SIG-M5 treated with dmso at 0.1 percent for 504 hours (cell line): ENCODE measurements around the gene NAA80.
A peak's percentile ranks its signal among the peaks of the same experiment; 100 is the strongest.

Experiments
- DNase-seq: peaks from one replicate; lab custom pipeline; 2025; ENCODE audit not compliant: unreplicated experiment; lab: John Stamatoyannopoulos, UW

NAA80 gene

GRCh38 chr3:50330330-50330729 lies 31.1 kb upstream of the NAA80 start:
- no peak for DNase-seq

GRCh38 chr3:50327943-50328691 lies 28.9 kb upstream of the NAA80 start, which contains the start of gene TUSC2:
TSS of gene TUSC2 (minus strand) at chr3:50328223. CDS start at chr3:50328099, 124 bp downstream.
- peak; percentile 95 for DNase-seq

GRCh38 chr3:50327129-50327528 lies 27.9 kb upstream of the NAA80 start:
- no peak for DNase-seq

DNA sequence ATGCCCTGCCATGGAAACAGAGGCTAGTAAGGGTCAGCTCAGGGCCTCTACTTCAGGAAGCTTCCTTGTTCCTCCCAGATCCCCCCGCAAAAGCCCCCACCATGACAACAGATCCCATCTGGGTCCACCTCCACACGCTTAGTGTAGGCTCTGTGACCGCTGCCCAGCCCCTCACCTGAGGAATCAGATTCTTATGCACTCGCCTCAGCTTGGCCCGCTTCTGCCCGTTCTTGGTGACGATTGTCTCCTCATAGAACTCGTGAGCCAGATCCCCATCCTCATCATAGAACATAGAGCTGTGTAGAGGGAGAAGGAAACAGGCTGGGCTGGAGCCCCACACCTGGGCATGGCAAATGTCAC lies 27.0 kb upstream of the NAA80 start:
- DNase-seq, result no peak

DNA sequence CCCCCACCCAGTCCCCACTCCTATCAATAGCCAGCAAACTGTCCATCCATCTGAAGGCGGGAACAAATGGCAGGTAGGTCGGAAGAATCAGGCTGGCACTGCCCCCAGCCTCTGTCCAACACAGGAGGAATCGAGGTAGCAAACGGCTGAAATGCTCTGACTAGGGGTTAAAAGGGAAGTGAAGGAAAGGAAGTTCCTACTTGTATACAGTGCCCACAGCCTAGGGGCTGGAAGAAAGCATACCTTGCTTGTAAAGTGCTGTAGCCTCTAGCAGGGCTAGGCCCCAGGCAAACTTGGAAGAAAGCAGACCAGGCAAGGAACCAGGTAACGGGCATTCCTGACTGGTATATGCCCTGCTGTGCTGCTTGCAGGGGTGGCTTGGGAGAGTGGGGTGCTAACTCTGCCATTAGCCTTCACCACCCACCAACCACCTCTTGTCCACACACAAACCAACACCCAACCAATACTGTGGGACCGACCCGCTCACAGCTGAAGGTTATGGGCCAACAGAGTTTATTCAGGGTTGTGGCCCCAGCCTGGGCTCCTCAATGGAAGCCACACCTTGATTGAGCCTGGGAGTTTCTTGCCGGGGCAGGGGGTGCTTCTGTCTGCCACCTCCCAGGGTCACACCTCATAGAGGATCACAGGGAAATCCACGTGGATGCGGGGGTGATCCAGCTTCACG lies 26.4 kb upstream of the NAA80 start:
- no peak for DNase-seq

- DNase-seq, result no peak
These were observed 25.9 kb upstream of the NAA80 start for GRCh38 chr3:50325113-50325480.

DNA sequence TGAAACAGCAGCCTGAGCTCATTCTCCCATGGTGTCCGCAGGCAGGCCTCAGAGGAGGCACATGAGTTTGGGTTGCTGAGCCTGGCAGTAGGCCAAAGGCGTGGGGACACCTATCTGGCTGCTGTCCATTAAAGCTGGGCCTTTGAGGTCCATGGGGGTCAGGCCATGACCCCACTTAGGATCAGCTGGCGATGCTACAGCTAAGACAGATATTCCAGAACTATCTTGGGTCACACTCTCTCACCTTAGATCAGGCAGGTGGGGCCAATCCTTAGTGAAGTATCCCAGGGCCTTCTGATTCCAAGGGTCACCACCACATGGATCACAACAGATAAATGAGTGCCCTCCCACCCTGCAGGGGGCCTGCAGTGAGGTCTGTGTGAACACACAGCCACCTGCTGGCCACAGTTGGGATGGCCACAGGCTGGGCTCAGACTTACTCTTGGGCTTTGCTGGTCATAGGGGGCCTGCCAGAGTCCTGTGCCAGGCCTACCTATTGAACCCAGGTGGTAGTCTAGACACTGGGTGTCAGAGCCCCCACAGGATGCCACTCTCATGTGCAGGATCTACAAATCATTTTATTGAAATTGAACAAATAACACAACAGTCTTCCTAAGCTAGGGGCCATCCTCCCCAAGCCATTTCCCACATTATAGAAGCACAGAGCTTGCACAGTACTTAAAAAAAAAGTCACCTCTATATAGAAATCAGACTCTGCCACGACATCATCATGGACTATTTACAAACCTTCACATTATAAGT lies 25.3 kb upstream of the NAA80 start:
- peak; percentile 55 for DNase-seq

GRCh38 chr3:50323614-50324199 lies 24.5 kb upstream of the NAA80 start:
- DNase-seq, result no peak

- DNase-seq, result no peak
These were observed 23.9 kb upstream of the NAA80 start for GRCh38 chr3:50323092-50323600.

GRCh38 chr3:50322386-50323091 lies 23.3 kb upstream of the NAA80 start, which contains the start of gene HYAL2:
TSS of gene HYAL2 (minus strand) at chr3:50322745. CDS start at chr3:50320489, 2,256 bp downstream.
- no peak for DNase-seq

DNA sequence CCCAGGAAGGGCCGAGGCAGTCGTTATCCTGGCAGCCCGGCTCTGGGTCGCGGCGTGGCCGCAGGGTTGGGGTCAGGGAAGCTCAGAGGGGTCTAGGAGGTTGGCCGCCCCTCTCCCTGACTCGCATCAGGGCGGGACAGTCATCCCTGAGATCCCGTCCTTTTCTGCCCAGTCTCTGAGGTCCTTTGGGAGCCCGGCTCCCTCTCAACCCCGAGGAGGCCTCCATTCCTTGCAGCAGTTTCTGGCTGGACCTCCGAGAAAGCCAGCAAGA lies 22.8 kb upstream of the NAA80 start:
- DNase-seq, result no peak

DNA sequence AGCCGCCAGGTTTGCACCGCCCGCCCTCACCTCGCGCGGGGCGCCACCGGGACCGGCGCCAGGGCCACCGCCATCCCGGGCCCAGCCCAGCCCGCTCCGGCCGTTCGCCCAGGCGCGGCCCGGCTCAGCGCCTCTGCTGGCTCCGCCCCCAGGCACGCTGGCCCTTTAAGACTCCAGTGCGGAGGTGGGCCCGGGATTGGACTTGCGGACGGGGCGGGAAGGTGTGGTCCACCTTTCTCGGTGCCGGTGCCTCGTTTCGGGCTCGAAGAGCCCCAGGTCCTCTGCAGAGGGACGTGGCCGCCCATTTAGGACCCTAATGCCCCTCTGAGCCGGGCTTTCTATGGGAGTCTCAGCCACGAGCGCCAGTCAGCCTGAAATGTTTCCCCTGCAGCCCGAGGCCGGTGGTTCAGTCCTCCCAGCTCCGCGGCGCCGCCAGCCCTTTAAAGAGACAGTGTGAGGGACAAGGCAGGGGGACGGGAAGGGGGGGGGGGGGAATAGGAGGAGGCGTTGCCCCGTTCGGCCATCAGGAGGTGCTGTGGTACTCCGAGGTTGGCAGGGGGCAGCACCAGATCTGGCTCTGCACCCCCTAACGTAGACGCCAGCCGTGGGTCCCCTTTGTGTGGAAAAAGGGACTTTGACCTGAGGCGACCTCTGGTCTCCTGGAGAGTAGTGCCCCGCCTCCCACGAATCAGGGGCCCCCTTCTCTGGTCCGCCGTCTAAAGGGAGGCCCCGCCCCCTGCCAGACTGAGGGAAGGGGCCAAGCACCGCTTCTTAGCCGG lies 22.3 kb upstream of the NAA80 start:
- peak; percentile 84 for DNase-seq

DNA sequence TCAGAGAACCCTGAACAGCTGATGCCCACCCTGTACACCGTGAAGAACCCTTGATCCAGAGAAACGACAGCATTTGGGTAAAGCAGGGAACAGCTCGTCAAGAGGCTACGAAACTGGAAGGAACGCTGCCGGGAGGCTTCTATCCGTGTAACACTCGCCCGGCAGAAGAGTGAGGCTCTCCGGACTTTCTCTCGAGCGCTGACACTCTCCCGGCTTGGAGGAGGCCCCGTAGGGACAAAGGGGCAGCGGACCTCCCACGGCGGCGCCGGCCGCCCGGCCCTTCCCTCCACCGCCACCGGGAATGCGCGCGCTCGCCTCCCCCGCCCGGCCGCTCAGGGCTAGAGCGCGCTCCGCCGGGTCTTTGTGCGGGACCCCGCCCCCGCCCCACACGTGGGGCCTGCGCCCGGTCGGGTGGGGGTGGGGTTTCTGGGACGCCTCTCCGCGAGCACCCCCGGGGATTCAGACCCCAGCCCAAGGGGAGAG lies 21.7 kb upstream of the NAA80 start:
- DNase-seq, result peak; percentile 43

GRCh38 chr3:50319894-50320625 lies 20.9 kb upstream of the NAA80 start:
- no peak for DNase-seq

DNA sequence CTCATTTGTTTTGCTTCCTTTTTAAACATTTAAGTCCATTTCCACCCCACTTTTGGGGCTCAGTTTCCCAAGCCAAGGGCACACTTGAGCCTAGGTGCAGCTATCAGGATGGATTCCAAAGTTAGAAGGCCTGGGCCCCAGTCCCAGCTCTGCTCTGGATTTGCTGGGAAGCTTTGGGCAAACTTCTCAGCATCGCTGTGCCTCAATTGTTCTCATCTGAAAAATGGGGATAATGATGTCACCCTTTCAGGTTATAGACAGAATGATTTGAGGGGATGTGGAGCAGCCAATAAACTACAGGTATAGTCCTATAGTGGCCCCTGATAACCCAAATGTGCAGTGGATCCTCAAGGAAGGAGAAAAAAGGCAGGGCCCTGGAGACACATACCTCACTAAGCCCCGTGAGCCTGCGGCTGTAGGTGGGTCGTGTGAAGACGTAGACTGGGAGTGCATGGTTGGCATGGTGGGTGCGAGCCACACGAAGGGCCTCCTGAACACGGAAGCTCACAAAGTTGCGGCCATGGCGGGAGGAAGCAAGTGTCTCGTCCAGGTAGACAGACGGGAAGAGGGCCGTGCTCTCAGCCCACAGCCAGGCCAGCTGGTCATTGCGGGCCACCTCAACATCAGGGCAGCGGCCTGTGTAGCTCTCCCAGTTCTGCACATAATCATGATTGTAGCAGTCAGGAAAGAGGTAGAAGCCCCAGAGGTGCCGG lies 20.1 kb upstream of the NAA80 start:
- no peak for DNase-seq

GRCh38 chr3:50318615-50319014 lies 19.4 kb upstream of the NAA80 start:
- DNase-seq, result no peak

DNA sequence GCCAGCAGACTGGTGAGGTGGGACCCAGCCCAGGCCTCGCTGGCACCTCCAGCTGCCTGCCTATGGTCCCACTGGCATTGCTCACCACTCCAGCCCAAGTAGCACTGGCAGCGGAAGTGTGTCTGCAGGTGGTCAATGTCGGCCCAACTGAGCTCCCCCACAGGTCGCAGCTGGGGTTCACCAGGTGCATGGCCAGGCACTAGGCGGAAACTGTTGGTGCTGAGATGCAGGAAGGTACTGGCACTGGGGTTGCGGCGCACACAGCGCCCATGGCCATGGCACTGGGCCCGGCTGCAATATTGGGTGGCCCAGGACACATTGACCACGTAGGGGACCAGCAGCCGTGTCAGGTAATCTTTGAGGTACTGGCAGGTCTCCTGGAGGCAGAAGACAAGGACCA lies 19.0 kb upstream of the NAA80 start:
- DNase-seq, result no peak

DNA sequence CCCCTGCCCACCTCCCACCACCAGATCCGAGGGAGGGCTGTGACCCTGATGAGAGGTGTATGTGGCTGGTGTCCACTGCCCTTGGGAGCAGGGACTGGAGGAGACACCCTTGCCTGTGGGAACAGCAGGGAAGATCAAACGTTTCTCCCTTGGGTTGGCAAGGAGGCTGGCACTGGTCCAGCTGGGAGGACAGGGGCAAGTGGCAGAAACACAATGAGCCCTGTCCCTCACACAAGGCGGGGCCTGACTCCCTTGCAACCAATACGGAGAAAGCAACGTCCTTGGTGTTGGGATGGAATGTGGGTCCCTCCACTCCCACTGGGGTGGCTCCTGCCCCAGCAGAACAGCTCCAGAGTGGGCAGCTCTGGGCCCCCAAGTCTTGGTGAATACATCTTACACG lies 18.1 kb upstream of the NAA80 start:
- DNase-seq, result no peak
